SK-N-SH treated with all-trans-retinoic acid at 6 μM for 48 hours (cell line): ENCODE measurements around the gene MFN2.

ENCODE experiments used
- ATAC-seq: fragments of 200-7000 bp; cut with Tn5 transposase; 3 replicates; pipeline ENCODE4 v1.9.1; 2020; ENCODE audit warnings: mild to moderate bottlenecking, moderate library complexity
- ARNTL ChIP-seq: fragments of 450-650 bp; formaldehyde crosslinking; IDR thresholded peaks from 2 replicates; pipeline ENCODE4 v1.5.0; 2020; ENCODE audit warnings: low read depth, mild to moderate bottlenecking, moderate library complexity, borderline replicate concordance
- BACH2 ChIP-seq: fragments of 250-450 bp; sonication (Bioruptor Pico); IDR thresholded peaks from 2 replicates; pipeline ENCODE4 v1.9.0; 2021; ENCODE audit warnings: mild to moderate bottlenecking, borderline replicate concordance
- CREB5 ChIP-seq: fragments of 250-450 bp; sonication (Bioruptor Pico); IDR thresholded peaks from 2 replicates; pipeline ENCODE4 v1.5.1; 2020; ENCODE audit warnings: low read depth, mild to moderate bottlenecking, moderate library complexity
- CSDC2 ChIP-seq: fragments of 250-450 bp; sonication (Bioruptor Pico); IDR thresholded peaks from 2 replicates; pipeline ENCODE4 v1.5.0; 2020; ENCODE audit warnings: mild to moderate bottlenecking, moderate library complexity
- ESRRG ChIP-seq: fragments of 250-450 bp; sonication (Bioruptor Pico); IDR thresholded peaks from 2 replicates; pipeline ENCODE4 v1.6.1; 2021; ENCODE audit warnings: mild to moderate bottlenecking
- GLIS3 ChIP-seq: fragments of 250-450 bp; sonication (Bioruptor Pico); IDR thresholded peaks from 2 replicates; pipeline ENCODE4 v1.5.0; 2020; ENCODE audit warnings: mild to moderate bottlenecking, moderate library complexity
- ISL1 ChIP-seq: fragments of 250-450 bp; sonication (Bioruptor Pico); IDR thresholded peaks from 2 replicates; pipeline ENCODE4 v2.1.2; 2022; ENCODE audit warnings: mild to moderate bottlenecking, moderate library complexity
- OSR1 ChIP-seq: fragments of 250-450 bp; sonication (Bioruptor Pico); IDR thresholded peaks from 2 replicates; pipeline ENCODE4 v1.8.0; 2022; ENCODE audit warnings: moderate library complexity, mild to moderate bottlenecking, inconsistent platforms
- PATZ1 ChIP-seq: fragments of 250-450 bp; sonication (Bioruptor Pico); IDR thresholded peaks from 2 replicates; pipeline ENCODE4 v1.8.0; 2020; ENCODE audit warnings: mild to moderate bottlenecking, moderate library complexity, borderline replicate concordance
- RARB ChIP-seq: fragments of 250-450 bp; sonication (Bioruptor Pico); IDR thresholded peaks from 2 replicates; pipeline ENCODE4 v1.8.0; 2021; ENCODE audit warnings: mild to moderate bottlenecking, moderate library complexity
- SNAI2 ChIP-seq: fragments of 250-450 bp; sonication (Bioruptor Pico); IDR thresholded peaks from 2 replicates; pipeline ENCODE4 v1.5.0; 2020; ENCODE audit warnings: mild to moderate bottlenecking, moderate library complexity
- TCF4 ChIP-seq: fragments of 250-450 bp; sonication (Bioruptor Pico); IDR thresholded peaks from 2 replicates; pipeline ENCODE4 v1.8.0; 2021; ENCODE audit warnings: mild to moderate bottlenecking, moderate library complexity, borderline replicate concordance
- TOX ChIP-seq: fragments of 250-450 bp; sonication (Bioruptor Pico); IDR thresholded peaks from 2 replicates; pipeline ENCODE4 v1.8.0; 2021; ENCODE audit warnings: mild to moderate bottlenecking, moderate library complexity, borderline replicate concordance
- ZC3H10 ChIP-seq: fragments of 250-450 bp; sonication (Bioruptor Pico); IDR thresholded peaks from 2 replicates; pipeline ENCODE4 v1.5.1; 2021; ENCODE audit warnings: mild to moderate bottlenecking, moderate library complexity
- ZFP3 ChIP-seq: fragments of 250-450 bp; sonication (Bioruptor Pico); IDR thresholded peaks from 2 replicates; pipeline ENCODE4 v1.5.0; 2020; ENCODE audit warnings: mild to moderate bottlenecking, moderate library complexity
- ZFP30 ChIP-seq: fragments of 450-650 bp; formaldehyde crosslinking; IDR thresholded peaks from 2 replicates; pipeline ENCODE4 v1.5.0; 2022; ENCODE audit warnings: mild to moderate bottlenecking, moderate library complexity
- ZNF70 ChIP-seq: fragments of 450-650 bp; formaldehyde crosslinking; IDR thresholded peaks from 2 replicates; pipeline ENCODE4 v1.5.0; 2020; ENCODE audit warnings: mild to moderate bottlenecking, moderate library complexity
- ZNF8 ChIP-seq: fragments of 450-650 bp; formaldehyde crosslinking; IDR thresholded peaks from 2 replicates; pipeline ENCODE4 v1.5.0; 2020; ENCODE audit warnings: mild to moderate bottlenecking, moderate library complexity
- TF ChIP-seq, protein P1 (sequence below): fragments of 250-450 bp; sonication (Bioruptor Pico); IDR thresholded peaks from 2 replicates; pipeline ENCODE4 v1.5.0; 2020; ENCODE audit warnings: mild to moderate bottlenecking, moderate library complexity
- TF ChIP-seq, protein P2 (sequence below): fragments of 250-450 bp; sonication (Bioruptor Pico); IDR thresholded peaks from 2 replicates; pipeline ENCODE4 v1.8.0; 2021; ENCODE audit warnings: low read depth, mild to moderate bottlenecking, moderate library complexity, borderline replicate concordance
- TF ChIP-seq, protein P3 (sequence below): fragments of 250-450 bp; sonication (Bioruptor Pico); IDR thresholded peaks from 2 replicates; pipeline ENCODE4 v1.5.1; 2021; ENCODE audit warnings: mild to moderate bottlenecking, moderate library complexity

The MFN2 gene

GRCh38 chr1:12010746-12011570 is 30.7 kb downstream of the MFN2 start (continued):
- no peak for TF ChIP-seq PATZ1 (CRISPR knock-in tag)

- no peak for ATAC-seq
- TF ChIP-seq GLIS3 (CRISPR knock-in tag) (no peak), ISL1 (no peak), OSR1 (CRISPR knock-in tag) (no peak), ESRRG (no peak), ARNTL (CRISPR knock-in tag) (no peak), BACH2 (CRISPR knock-in tag) (no peak), CREB5 (CRISPR knock-in tag) (no peak), RARB (no peak)
- TF ChIP-seq, protein P1, sequence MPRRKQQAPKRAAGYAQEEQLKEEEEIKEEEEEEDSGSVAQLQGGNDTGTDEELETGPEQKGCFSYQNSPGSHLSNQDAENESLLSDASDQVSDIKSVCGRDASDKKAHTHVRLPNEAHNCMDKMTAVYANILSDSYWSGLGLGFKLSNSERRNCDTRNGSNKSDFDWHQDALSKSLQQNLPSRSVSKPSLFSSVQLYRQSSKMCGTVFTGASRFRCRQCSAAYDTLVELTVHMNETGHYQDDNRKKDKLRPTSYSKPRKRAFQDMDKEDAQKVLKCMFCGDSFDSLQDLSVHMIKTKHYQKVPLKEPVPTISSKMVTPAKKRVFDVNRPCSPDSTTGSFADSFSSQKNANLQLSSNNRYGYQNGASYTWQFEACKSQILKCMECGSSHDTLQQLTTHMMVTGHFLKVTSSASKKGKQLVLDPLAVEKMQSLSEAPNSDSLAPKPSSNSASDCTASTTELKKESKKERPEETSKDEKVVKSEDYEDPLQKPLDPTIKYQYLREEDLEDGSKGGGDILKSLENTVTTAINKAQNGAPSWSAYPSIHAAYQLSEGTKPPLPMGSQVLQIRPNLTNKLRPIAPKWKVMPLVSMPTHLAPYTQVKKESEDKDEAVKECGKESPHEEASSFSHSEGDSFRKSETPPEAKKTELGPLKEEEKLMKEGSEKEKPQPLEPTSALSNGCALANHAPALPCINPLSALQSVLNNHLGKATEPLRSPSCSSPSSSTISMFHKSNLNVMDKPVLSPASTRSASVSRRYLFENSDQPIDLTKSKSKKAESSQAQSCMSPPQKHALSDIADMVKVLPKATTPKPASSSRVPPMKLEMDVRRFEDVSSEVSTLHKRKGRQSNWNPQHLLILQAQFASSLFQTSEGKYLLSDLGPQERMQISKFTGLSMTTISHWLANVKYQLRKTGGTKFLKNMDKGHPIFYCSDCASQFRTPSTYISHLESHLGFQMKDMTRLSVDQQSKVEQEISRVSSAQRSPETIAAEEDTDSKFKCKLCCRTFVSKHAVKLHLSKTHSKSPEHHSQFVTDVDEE, result no peak
- TF ChIP-seq, protein P2, sequence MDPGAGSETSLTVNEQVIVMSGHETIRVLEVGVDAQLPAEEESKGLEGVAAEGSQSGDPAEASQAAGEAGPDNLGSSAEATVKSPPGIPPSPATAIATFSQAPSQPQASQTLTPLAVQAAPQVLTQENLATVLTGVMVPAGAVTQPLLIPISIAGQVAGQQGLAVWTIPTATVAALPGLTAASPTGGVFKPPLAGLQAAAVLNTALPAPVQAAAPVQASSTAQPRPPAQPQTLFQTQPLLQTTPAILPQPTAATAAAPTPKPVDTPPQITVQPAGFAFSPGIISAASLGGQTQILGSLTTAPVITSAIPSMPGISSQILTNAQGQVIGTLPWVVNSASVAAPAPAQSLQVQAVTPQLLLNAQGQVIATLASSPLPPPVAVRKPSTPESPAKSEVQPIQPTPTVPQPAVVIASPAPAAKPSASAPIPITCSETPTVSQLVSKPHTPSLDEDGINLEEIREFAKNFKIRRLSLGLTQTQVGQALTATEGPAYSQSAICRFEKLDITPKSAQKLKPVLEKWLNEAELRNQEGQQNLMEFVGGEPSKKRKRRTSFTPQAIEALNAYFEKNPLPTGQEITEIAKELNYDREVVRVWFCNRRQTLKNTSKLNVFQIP (CRISPR knock-in tag), result no peak
- TF ChIP-seq, protein P3, sequence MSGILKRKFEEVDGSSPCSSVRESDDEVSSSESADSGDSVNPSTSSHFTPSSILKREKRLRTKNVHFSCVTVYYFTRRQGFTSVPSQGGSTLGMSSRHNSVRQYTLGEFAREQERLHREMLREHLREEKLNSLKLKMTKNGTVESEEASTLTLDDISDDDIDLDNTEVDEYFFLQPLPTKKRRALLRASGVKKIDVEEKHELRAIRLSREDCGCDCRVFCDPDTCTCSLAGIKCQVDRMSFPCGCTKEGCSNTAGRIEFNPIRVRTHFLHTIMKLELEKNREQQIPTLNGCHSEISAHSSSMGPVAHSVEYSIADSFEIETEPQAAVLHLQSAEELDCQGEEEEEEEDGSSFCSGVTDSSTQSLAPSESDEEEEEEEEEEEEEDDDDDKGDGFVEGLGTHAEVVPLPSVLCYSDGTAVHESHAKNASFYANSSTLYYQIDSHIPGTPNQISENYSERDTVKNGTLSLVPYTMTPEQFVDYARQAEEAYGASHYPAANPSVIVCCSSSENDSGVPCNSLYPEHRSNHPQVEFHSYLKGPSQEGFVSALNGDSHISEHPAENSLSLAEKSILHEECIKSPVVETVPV (CRISPR knock-in tag), result no peak
These were observed 31.8 kb downstream of the MFN2 start for GRCh38 chr1:12011998-12012397.

- ATAC-seq, result no peak
- TF ChIP-seq RARB (no peak), ZFP30 (CRISPR knock-in tag) (no peak), ISL1 (no peak), CSDC2 (no peak), ZC3H10 (CRISPR knock-in tag) (no peak), OSR1 (CRISPR knock-in tag) (no peak), ZNF70 (CRISPR knock-in tag) (no peak), TOX (CRISPR knock-in tag) (no peak), ZNF8 (CRISPR knock-in tag) (no peak), TCF4 (CRISPR knock-in tag) (no peak), PATZ1 (CRISPR knock-in tag) (no peak), CREB5 (CRISPR knock-in tag) (no peak), SNAI2 (CRISPR knock-in tag) (no peak), GLIS3 (CRISPR knock-in tag) (no peak), ESRRG (no peak), ZFP3 (CRISPR knock-in tag) (no peak)
- TF ChIP-seq, protein P2 (CRISPR knock-in tag), result no peak
These were observed 32.5 kb downstream of the MFN2 start for GRCh38 chr1:12012560-12013316.
